Measurements from ENCODE around the gene MSTN.

MSTN gene

DNA sequence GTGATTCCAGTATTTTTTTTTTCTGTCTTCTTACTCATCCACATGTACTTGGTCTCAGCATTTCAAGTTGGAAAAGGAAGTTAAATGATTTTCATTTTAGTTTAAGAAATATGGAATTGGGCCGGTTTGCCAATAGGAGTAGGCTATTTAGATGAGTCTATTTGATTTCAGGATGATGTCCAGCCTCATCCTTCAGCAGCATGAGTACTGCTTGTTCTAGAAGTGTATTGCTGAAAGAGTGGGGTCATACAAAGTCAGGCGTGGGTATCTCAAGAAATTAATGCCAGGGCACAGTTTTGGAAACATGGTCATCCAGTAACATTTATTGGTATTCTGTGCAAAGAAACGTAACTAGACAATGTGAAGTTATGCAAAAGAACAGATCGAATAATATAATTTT lies 44.9 kb upstream of the MSTN start:
- Histone ChIP-seq H3K9me3 (ENCODE audit: insufficient read depth, low read length, severe bottlenecking) (no peaks in the 10 kb centered on the region), H4K20me1 (ENCODE audit: insufficient read depth, low read length) (no peaks in the 10 kb centered on the region), H3K36me3 (ENCODE audit: insufficient read depth, low read length) (no peaks in the 10 kb centered on the region)

DNA sequence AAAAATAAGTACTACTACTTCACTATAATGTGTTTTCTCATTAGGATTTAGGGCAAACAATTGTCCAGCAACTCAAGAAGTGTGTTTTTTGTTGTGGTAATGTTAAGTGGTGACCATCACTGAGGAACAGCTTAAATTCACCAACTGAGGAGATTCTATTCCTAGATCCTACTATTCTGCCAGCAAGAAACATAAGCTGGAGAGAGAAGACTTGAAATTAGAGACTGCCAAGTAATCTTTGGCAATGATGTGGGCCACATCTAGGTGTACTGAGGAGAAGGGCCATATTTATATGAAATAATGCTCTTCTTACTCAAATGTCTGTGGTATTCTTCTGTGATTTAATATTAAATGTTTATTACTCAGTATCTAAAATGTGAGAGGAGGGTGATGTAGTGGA lies 44.3 kb upstream of the MSTN start:
- no peaks in the 10 kb centered on the region for H4K20me1 ChIP-seq (ENCODE audit: insufficient read depth, low read length)
- H3K79me2 ChIP-seq (ENCODE audit: insufficient read depth, low read length) = no peaks in the 10 kb centered on the region
- no peak for DNase-seq
- H2AFZ ChIP-seq (ENCODE audit: low read depth, low read length) = no peak overlapping the region
- no peak overlapping the region for H3K9ac ChIP-seq (ENCODE audit: low read depth, low read length)
- no peak overlapping the region for H3K4me3 ChIP-seq (ENCODE audit: low read depth in 1 of 2, low read length in 2 of 2)
- H3K36me3 ChIP-seq (ENCODE audit: insufficient read depth, low read length) = no peaks in the 10 kb centered on the region
- no peaks in the 10 kb centered on the region for H3K4me1 ChIP-seq (ENCODE audit: insufficient read depth, low read length)
- H3K27ac ChIP-seq (ENCODE audit: low read length) = no peak overlapping the region
- no peak for ATAC-seq (ENCODE audit: insufficient read depth, low read depth)
- no peak for TF ChIP-seq EZH2 (IDR thresholded peaks at IDR 0.05; ENCODE audit: borderline replicate concordance, low read depth, low read length, severe bottlenecking)
- TF ChIP-seq, protein P1, sequence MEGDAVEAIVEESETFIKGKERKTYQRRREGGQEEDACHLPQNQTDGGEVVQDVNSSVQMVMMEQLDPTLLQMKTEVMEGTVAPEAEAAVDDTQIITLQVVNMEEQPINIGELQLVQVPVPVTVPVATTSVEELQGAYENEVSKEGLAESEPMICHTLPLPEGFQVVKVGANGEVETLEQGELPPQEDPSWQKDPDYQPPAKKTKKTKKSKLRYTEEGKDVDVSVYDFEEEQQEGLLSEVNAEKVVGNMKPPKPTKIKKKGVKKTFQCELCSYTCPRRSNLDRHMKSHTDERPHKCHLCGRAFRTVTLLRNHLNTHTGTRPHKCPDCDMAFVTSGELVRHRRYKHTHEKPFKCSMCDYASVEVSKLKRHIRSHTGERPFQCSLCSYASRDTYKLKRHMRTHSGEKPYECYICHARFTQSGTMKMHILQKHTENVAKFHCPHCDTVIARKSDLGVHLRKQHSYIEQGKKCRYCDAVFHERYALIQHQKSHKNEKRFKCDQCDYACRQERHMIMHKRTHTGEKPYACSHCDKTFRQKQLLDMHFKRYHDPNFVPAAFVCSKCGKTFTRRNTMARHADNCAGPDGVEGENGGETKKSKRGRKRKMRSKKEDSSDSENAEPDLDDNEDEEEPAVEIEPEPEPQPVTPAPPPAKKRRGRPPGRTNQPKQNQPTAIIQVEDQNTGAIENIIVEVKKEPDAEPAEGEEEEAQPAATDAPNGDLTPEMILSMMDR (IDR thresholded peaks at IDR 0.05; ENCODE audit: borderline replicate concordance, extremely low read depth, low read length, poor library complexity, severe bottlenecking) = no peak
- H3K9me3 ChIP-seq (ENCODE audit: insufficient read depth, low read length, severe bottlenecking) = no peaks in the 10 kb centered on the region
- H3K4me2 ChIP-seq (ENCODE audit: insufficient read depth, low read length) = no peak overlapping the region
- H3K27me3 ChIP-seq (ENCODE audit: insufficient read depth, low read length, poor library complexity) = no peaks in the 10 kb centered on the region

More for the DNA sequence above, 44.9 kb upstream of the MSTN start:
- DNase-seq (no peak), ATAC-seq (ENCODE audit: insufficient read depth, low read depth) (no peak)
- Histone ChIP-seq H3K4me2 (ENCODE audit: insufficient read depth, low read length) (no peak overlapping the region), H3K9ac (ENCODE audit: low read depth, low read length) (no peak overlapping the region), H3K27ac (ENCODE audit: low read length) (no peak overlapping the region), H3K79me2 (ENCODE audit: insufficient read depth, low read length) (no peaks in the 10 kb centered on the region), H3K27me3 (ENCODE audit: insufficient read depth, low read length, poor library complexity) (no peaks in the 10 kb centered on the region), H3K4me3 (ENCODE audit: low read depth in 1 of 2, low read length in 2 of 2) (no peak overlapping the region), H2AFZ (ENCODE audit: low read depth, low read length) (no peak overlapping the region), H3K4me1 (ENCODE audit: insufficient read depth, low read length) (no peaks in the 10 kb centered on the region)
- no peak for TF ChIP-seq EZH2 (IDR thresholded peaks at IDR 0.05; ENCODE audit: borderline replicate concordance, low read depth, low read length, severe bottlenecking)
- TF ChIP-seq, protein P1 (IDR thresholded peaks at IDR 0.05; ENCODE audit: borderline replicate concordance, extremely low read depth, low read length, poor library complexity, severe bottlenecking) = no peak

DNA sequence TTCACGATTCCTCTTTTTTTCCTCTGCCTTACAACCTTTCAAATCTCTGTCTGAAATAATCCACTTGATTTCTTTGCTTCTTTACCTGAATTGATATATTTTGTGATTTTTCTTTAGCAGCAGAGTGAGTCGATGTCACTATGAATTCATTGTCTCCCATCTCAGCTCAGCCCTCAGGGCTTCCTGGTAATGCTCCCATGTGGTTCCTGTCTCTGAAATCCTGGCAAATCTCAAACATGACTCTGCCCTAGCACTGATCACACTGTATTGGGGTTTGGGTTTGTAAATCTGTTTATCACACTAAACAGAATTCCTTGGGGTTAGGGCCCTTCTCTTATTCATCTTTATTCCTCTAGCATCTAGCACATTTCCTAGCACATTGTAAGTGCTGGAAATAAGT lies 43.0 kb upstream of the MSTN start:
- Histone ChIP-seq H2AFZ (ENCODE audit: low read depth, low read length) (no peak overlapping the region), H3K9me3 (ENCODE audit: insufficient read depth, low read length, severe bottlenecking) (peaks cover 3% of the 10 kb centered on the region), H3K4me2 (ENCODE audit: insufficient read depth, low read length) (no peak overlapping the region), H3K4me1 (ENCODE audit: insufficient read depth, low read length) (no peaks in the 10 kb centered on the region), H4K20me1 (ENCODE audit: insufficient read depth, low read length) (no peaks in the 10 kb centered on the region), H3K4me3 (ENCODE audit: low read depth in 1 of 2, low read length in 2 of 2) (no peak overlapping the region), H3K79me2 (ENCODE audit: insufficient read depth, low read length) (no peaks in the 10 kb centered on the region), H3K27ac (ENCODE audit: low read length) (no peak overlapping the region), H3K9ac (ENCODE audit: low read depth, low read length) (no peak overlapping the region), H3K36me3 (ENCODE audit: insufficient read depth, low read length) (no peaks in the 10 kb centered on the region), H3K27me3 (ENCODE audit: insufficient read depth, low read length, poor library complexity) (no peaks in the 10 kb centered on the region)
- DNase-seq (no peak), ATAC-seq (ENCODE audit: insufficient read depth, low read depth) (no peak)
- TF ChIP-seq, protein P1 (IDR thresholded peaks at IDR 0.05; ENCODE audit: borderline replicate concordance, extremely low read depth, low read length, poor library complexity, severe bottlenecking) = no peak

DNA sequence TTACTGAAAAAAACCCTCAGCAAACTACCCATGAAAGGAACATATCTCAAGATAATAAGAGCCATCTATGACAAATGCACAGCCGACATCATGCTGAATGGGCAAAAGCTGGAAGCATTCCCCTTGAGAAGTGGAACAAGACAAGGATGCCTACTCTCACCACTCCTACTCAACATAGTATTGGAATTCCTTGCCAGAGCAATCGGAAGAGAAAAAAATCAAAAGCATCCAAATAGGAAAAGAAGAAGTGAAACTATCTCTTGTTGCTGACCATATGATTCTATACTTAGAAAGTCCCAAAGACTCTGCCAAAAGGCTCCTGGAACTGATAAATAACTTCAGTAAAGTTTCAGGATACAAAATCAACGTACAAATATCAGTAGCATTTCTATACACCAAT lies 40.6 kb upstream of the MSTN start:
- no peak for TF ChIP-seq EZH2 (IDR thresholded peaks at IDR 0.05; ENCODE audit: borderline replicate concordance, low read depth, low read length, severe bottlenecking)
- TF ChIP-seq, protein P1 (IDR thresholded peaks at IDR 0.05; ENCODE audit: borderline replicate concordance, extremely low read depth, low read length, poor library complexity, severe bottlenecking) = no peak
- DNase-seq (no peak), ATAC-seq (ENCODE audit: insufficient read depth, low read depth) (no peak)
- H3K36me3 ChIP-seq (ENCODE audit: insufficient read depth, low read length) = no peaks in the 10 kb centered on the region
- no peak overlapping the region for H3K4me2 ChIP-seq (ENCODE audit: insufficient read depth, low read length)
- no peak overlapping the region for H2AFZ ChIP-seq (ENCODE audit: low read depth, low read length)
- no peaks in the 10 kb centered on the region for H3K4me1 ChIP-seq (ENCODE audit: insufficient read depth, low read length)
- peaks cover 3% of the 10 kb centered on the region for H3K9me3 ChIP-seq (ENCODE audit: insufficient read depth, low read length, severe bottlenecking)
- no peaks in the 10 kb centered on the region for H3K79me2 ChIP-seq (ENCODE audit: insufficient read depth, low read length)
- no peaks in the 10 kb centered on the region for H3K27me3 ChIP-seq (ENCODE audit: insufficient read depth, low read length, poor library complexity)
- no peak overlapping the region for H3K27ac ChIP-seq (ENCODE audit: low read length)
- H4K20me1 ChIP-seq (ENCODE audit: insufficient read depth, low read length) = no peaks in the 10 kb centered on the region
- no peak overlapping the region for H3K9ac ChIP-seq (ENCODE audit: low read depth, low read length)
- no peak overlapping the region for H3K4me3 ChIP-seq (ENCODE audit: low read depth in 1 of 2, low read length in 2 of 2)

Measured in DND-41 (cell line).